Astrocyte of the spinal cord (primary cell): ENCODE data around the gene ARID3B.

Source experiments
- DNase-seq: peaks from one replicate; pipeline ENCODE4 v3.0.0; 2011; ENCODE audit warnings: low read depth, low spot score
- H3K4me3 ChIP-seq: 2 replicates; pipeline ENCODE4 v1.5.1; 2011; ENCODE audit warnings: low read depth, mild to moderate bottlenecking, low read length, moderate library complexity
- CTCF ChIP-seq: IDR thresholded peaks from 2 replicates; pipeline ENCODE4 v1.5.1; 2012; ENCODE audit warnings: low read depth, mild to moderate bottlenecking, low read length, inconsistent platforms
- in situ Hi-C: cut with HindIII; loops from 2 replicates; pipeline ENCODE4 v1.10.0; 2017; ENCODE audit warnings: low sequenced_read_pairs

The ARID3B gene

GRCh38 chr15:74630284-74631086 is 89.5 kb downstream of the ARID3B start:
- no peak overlapping the region for H3K4me3 ChIP-seq
- DNase-seq: no peak
- TF ChIP-seq CTCF: no peak
- in situ Hi-C loops: no loop called here

- TF ChIP-seq CTCF: no peak
- no peak for DNase-seq
- in situ Hi-C loops: no loop called here
- H3K4me3 ChIP-seq: no peak overlapping the region
These were observed 90.0 kb downstream of the ARID3B start for GRCh38 chr15:74631087-74631385.

GRCh38 chr15:74631408-74631807 is 90.4 kb downstream of the ARID3B start:
- in situ Hi-C loops: no loop called here

GRCh38 chr15:74631935-74632560 is 91.0 kb downstream of the ARID3B start:
- in situ Hi-C loops: no loop called here

More at GRCh38 chr15:74631408-74631807, 90.4 kb downstream of the ARID3B start:
- TF ChIP-seq CTCF: no peak
- no peak for DNase-seq
- H3K4me3 ChIP-seq: no peak overlapping the region

GRCh38 chr15:74632601-74633000 is 91.6 kb downstream of the ARID3B start:
- no peak for DNase-seq
- no peak for TF ChIP-seq CTCF
- in situ Hi-C loops: no loop called here
- H3K4me3 ChIP-seq: no peak overlapping the region

More at GRCh38 chr15:74631935-74632560, 91.0 kb downstream of the ARID3B start:
- no peak overlapping the region for H3K4me3 ChIP-seq
- TF ChIP-seq CTCF: peak; percentile 96
- peak; percentile 47 for DNase-seq

- TF ChIP-seq CTCF: no peak
- no peak overlapping the region for H3K4me3 ChIP-seq
- no peak for DNase-seq
- in situ Hi-C loops: no loop called here
These were observed 92.8 kb downstream of the ARID3B start for GRCh38 chr15:74633781-74634180.
